Measurements from ENCODE around the gene NAALADL2. TPM values are rescaled to one million over a fixed set of nuclear protein-coding genes. Genes with fewer than 3 reads are reported as not detected.
"Not testable (repeated sequence)": the region's sequence is repeated elsewhere in the genome, so short reads cannot be mapped to it uniquely, and the experiment has no call there.

NAALADL2 gene
- total RNA-seq, 2 donors from 2014 or later: 8.5 to 24.3 TPM

DNA sequence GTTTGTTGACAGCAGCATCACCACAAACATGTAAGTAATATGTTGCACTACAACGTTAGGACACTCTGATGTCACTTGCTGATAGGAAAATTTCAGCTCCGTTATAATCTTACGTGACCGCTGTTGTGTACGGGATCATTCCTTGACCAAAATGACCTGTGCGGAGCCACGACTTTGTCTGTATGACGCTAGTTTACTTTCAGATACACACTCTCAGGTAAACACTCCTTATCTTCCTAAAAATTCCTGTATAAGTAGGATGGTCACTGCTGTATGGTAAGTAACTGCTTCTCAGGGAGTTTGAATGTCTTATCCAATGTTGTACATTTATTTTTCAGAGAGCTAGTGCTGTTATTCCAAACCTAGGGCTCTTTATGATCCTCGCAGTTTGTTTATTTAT lies 410.3 kb downstream of the NAALADL2 start:
- Histone ChIP-seq H3K27me3 (no peaks in the 10 kb centered on the region), H3K9me3 (no peaks in the 10 kb centered on the region), H3K4me1 (no peaks in the 10 kb centered on the region), H3K4me3 (no peak overlapping the region), H3K27ac (no peak overlapping the region), H3K36me3 (no peaks in the 10 kb centered on the region), H3K9ac (ENCODE audit: low read depth in 2 of 2, low read length in 2 of 2) (no peak overlapping the region)
- TF ChIP-seq CTCF (IDR thresholded peaks at IDR 0.05): no peak
- intact Hi-C loops (cut with DNase I): no loop called here
- no peak for DNase-seq

GRCh38 chr3:175270198-175270837 lies 411.2 kb downstream of the NAALADL2 start:
- H3K27ac ChIP-seq: no peak overlapping the region
- H3K9me3 ChIP-seq: no peaks in the 10 kb centered on the region
- no peak for DNase-seq
- no peak overlapping the region for H3K9ac ChIP-seq (ENCODE audit: low read depth in 2 of 2, low read length in 2 of 2)
- no peaks in the 10 kb centered on the region for H3K36me3 ChIP-seq
- no peaks in the 10 kb centered on the region for H3K27me3 ChIP-seq
- no peaks in the 10 kb centered on the region for H3K4me1 ChIP-seq
- H3K4me3 ChIP-seq: no peak overlapping the region
- TF ChIP-seq CTCF (IDR thresholded peaks at IDR 0.05): no peak
- intact Hi-C loops (cut with DNase I): no loop called here

DNA sequence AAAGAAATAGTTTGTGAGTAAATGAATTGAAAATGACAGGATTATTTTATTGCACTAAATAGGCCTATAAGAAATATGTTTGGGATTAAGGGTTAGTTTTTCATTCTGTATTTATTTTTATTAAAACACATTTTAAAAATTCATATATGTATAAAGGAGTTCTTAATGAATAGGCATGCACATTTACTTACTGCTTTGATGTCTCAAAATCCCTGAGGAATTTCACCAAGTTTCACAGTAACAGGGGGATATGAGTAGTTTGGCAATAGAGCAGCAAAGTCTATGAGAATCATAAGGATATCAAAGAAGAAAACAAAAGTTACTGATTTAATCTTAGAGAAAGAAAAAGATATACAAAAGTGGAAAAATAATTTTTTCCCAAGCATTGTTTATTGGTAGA lies 411.7 kb downstream of the NAALADL2 start:
- TF ChIP-seq CTCF (IDR thresholded peaks at IDR 0.05): no peak
- H3K9ac ChIP-seq (ENCODE audit: low read depth in 2 of 2, low read length in 2 of 2): no peak overlapping the region

GRCh38 chr3:175271465-175271864 lies 412.3 kb downstream of the NAALADL2 start:
- intact Hi-C loops (cut with DNase I); H3K36me3 ChIP-seq; H3K9me3 ChIP-seq; H3K4me1 ChIP-seq; H3K27me3 ChIP-seq; H3K4me3 ChIP-seq; H3K27ac ChIP-seq; H3K9ac ChIP-seq (ENCODE audit: low read depth in 2 of 2, low read length in 2 of 2); DNase-seq: not testable (repeated sequence)

More for the DNA sequence above, 411.7 kb downstream of the NAALADL2 start:
- no peaks in the 10 kb centered on the region for H3K9me3 ChIP-seq
- no peak overlapping the region for H3K4me3 ChIP-seq
- no peak for DNase-seq
- H3K36me3 ChIP-seq: no peaks in the 10 kb centered on the region
- intact Hi-C loops (cut with DNase I): no loop called here
- no peaks in the 10 kb centered on the region for H3K4me1 ChIP-seq
- no peak overlapping the region for H3K27ac ChIP-seq
- H3K27me3 ChIP-seq: no peaks in the 10 kb centered on the region

DNA sequence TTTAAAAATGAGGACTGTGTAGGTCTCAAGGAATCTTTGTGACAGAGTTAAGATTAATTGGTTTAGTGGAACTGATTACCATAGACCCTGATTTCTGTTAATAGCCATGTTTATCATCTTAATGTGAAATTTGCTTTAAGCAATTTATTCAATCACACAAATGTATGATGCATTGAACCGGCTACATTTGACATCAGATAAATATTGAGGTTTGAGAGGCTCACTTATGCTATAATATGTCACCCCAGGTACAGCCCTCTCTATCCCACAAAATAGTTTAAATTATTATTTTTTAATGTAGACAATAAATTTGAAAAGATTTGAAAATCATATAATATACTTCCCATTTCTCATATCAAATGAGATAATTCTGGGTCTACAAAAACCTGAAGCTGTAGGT lies 413.3 kb downstream of the NAALADL2 start:
- H3K27me3 ChIP-seq: no peaks in the 10 kb centered on the region
- H3K4me1 ChIP-seq: no peaks in the 10 kb centered on the region
- no peak overlapping the region for H3K27ac ChIP-seq
- TF ChIP-seq CTCF (IDR thresholded peaks at IDR 0.05): no peak
- no peak overlapping the region for H3K9ac ChIP-seq (ENCODE audit: low read depth in 2 of 2, low read length in 2 of 2)
- no peak for DNase-seq
- H3K9me3 ChIP-seq: no peaks in the 10 kb centered on the region
- H3K4me3 ChIP-seq: no peak overlapping the region
- intact Hi-C loops (cut with DNase I): no loop called here
- no peaks in the 10 kb centered on the region for H3K36me3 ChIP-seq

- H3K9ac ChIP-seq (ENCODE audit: low read depth in 2 of 2, low read length in 2 of 2): no peak overlapping the region
- H3K27me3 ChIP-seq: no peaks in the 10 kb centered on the region
- no peaks in the 10 kb centered on the region for H3K36me3 ChIP-seq
- no peak for TF ChIP-seq CTCF (IDR thresholded peaks at IDR 0.05)
- no peak for DNase-seq
- no peaks in the 10 kb centered on the region for H3K4me1 ChIP-seq
- H3K27ac ChIP-seq: no peak overlapping the region
- intact Hi-C loops (cut with DNase I): no loop called here
- no peaks in the 10 kb centered on the region for H3K9me3 ChIP-seq
- no peak overlapping the region for H3K4me3 ChIP-seq
Measured at GRCh38 chr3:175273573-175273972, 414.4 kb downstream of the NAALADL2 start.
